Measurements from ENCODE around the gene ASB10. TPM values are rescaled to one million over a fixed set of nuclear protein-coding genes. Genes with fewer than 3 reads are reported as not detected.

ASB10 gene
- total RNA-seq, 1 donor from 2014 or later = not detected

DNA sequence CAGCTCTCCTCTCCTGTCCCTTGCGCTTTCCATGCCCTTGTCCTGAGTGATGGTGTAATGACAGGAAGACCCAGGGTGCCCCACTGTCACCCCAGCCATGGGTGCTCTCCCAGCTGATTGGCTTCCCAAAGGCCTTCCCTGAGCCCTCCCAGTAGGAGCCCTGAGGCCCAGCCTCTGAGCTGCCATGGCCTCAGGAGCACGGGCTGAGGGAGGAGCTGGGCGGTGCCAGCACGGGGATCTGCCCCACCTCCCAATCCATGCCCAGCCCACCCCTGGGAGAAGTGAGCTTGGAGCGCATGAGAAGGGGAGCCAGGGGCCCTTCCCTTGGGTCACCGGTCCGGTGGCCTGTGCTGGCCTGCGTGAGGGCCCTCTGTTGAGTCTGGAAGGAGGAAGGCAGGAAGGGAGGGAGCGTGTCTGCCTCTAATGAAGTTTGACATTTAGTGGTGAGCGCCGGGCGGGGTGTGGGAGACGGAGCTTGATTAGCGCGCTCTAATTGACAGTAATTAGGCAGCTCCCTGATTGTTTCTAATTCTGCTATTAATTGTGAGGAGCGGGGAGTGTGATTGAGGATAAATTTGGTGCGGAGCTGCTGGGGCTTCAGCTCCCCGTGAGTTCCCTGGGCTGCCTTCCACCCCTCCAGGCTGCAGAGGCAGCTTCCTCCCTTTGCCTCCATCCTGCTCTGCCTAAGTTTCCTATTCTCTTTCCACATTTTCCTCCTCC is 47.8 kb downstream of the ASB10 start:
- peak; percentile 24 to 30 for DNase-seq (ENCODE audit: low spot score in 2 of 2)
- no peak for FAIRE-seq

DNA sequence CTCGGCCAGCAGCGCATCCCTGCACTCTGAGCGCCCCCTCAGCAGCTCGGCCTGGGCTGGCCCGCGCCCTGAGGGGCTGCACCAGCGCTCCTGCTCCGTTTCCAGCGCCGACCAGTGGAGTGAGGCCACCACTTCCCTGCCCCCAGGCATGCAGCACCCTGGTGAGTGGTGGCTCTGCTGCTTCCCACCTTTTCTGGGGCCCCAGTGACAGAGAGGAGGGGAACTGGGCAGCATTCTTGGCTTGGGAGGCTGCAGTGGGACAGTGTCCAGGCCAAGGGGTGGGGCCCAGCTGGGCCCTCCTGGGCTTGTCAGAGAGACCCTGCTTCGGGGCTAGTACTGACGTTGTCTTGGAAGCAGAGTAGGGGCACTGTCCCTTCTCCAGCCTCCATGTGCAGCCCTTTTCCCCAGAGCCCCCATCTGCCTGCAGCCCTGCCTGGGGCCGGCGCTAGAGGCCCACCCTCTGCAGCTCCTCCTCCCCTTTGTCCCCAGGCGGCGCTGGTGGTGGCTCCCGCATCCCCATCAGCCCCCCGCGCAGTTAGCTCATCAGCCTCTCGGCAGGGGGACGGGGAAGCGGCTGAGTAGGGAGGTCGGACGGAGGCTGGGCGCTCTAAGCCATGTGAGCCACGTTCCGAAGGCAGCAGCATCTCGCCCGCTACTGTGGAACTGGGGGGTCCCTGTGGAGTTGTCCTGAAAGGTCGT is 48.7 kb downstream of the ASB10 start:
- DNase-seq (ENCODE audit: low spot score in 2 of 2) (peak; percentile 20 to 29), FAIRE-seq (no peak)

DNA sequence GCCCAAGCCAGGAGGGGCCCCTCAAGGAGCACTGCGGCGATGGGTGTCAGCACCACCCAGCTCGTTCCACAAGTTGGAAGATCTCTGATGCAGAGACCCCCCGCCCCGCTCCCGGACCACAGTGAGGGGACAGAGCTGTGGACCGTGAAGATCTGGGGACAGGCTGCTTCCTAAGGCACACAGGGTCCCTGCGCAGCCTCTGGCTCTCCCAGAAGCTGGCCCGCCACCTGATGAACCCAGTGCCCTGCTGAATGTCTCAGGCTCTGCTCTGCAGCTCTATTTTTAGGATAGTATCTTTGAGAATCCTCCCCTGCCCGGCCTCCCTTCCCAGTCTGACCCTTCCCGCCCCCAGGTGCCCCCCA is 49.3 kb downstream of the ASB10 start:
- no peak for FAIRE-seq
- DNase-seq (ENCODE audit: low spot score in 2 of 2) = peak; percentile 12 to 19

DNA sequence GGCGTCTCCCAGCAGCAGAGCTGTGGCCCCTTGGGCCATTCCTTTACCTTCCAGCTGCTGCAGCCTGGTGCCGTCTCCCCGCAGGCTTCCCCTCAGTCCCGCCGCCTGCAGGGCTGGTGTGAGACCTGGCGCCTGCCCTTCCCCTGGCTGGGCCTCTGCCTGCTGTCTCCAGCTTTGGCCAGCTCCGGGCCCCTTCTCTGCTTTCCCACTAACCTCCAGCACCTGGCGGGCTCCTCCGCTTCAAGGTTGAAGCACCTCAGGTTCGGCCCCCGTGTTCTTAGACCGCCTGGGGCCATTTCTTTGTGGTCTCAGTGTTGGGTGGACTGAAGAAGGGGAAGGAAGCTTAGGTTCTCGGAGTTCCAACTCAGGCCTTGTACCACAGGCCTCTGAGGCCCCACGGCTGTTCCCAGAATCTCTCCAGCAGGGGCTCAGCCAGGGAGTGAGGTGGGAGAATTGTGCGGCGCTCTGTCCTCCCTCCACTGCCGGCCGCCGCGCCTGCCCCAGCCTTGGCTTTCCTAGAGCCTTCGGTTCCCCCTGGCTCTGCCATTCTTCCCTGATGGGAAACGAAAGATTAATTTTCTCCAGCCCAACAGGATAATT is 49.9 kb downstream of the ASB10 start:
- no peak for FAIRE-seq
- DNase-seq (ENCODE audit: low spot score in 2 of 2) = peak; percentile 12 to 24

DNA sequence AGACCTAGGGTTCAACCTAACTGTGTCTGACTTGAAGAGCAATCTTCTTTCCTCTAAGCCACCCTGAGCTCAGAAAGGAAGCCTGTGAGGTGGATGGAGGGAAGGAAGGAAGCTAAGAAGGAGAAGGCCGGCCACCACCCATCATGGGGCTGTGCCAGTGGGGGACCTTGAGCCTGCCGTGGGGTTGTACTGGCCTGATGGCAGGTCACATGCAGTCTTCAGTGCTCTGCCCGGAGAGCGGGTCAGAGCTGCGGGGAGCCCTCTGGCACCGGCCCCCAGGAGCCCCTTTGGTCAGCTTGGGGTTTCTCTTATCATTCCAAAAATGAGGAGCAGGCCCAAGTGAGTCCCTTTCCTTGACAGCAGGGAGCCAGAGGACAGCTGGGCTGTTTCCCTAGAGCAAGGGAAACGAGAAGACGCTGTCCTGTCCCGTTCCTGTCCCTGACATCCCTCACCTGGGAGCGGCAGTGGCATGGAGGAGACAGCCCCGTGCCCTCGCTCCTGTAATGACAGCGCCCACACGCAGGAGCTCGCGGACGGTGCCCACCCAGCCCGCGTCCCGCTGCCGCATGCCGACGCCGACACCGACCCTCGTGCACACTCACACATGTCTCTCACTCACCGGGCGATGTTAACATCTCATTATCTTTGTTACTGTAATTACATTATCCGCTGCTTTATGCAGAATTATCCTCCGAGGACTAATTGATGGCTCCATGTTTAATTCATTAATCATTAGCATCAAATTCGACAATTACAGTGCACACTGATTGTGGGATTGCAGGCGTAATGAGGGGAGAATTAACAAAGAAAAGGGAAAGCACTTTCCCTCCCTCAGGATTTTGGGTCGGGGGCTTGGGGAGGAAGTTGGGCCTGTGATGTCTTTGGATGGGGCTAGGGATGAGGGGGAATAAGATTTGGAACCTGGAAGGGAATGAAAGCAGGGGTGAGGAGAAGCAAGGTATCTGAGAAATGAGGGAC is 50.9 kb downstream of the ASB10 start:
- FAIRE-seq (no peak), DNase-seq (ENCODE audit: low spot score in 2 of 2) (peak; percentile 20 to 33)

DNA sequence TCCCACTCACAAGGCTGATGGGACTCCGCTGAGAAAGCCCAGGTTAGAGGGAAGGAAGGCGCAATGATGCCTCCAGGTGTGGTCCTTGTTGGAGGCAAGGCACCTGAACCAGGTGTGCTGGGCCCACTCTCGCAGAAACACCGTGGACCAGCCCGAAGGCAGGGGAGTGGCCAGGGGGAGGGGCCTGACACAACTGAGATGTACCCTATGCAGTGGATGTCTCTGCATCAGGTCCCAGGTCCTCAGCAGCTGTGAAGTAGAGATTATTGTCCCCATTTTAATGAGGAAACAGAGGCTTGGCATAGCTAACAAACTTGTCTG is 51.6 kb downstream of the ASB10 start:
- FAIRE-seq (no peak), DNase-seq (ENCODE audit: low spot score in 2 of 2) (peak in 1 of 2 donors; percentile 7)

DNA sequence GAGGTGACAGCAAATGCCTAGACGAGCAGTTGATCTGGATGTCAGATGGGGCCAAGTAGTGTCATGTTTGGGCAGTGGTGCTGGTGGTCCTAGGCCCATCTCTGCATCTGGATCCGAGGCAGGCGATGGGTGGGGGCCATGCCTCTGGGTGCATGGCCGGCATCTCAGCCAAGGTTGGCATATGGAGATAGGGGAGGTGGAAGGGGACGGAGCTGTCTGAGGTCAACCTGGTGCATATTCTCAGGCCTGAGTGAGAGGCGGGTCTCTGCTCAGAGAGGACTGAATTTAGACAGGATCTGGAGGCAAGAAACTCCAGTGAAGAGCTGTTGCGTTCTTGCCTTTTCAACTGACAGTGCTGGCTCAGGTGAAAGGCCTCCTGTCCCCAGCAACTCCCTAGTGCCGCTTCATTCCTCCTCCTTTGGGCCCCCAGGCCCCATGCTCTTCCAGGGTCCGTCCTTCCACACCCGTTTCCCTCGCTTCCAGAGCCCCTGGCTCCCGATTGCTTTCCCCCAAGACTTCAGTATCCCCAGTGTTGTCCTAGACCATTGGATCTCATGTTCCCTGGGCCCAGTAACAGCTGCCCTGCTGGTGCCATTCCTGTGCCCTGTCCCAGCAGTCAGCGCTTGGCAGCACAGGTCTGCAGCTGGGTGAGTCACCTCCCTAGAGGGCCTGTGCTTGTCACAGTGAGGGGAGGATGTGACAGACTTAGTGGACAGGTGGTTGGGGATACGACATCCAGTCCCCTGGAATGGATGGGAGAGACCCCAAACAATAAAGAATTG is 52.1 kb downstream of the ASB10 start:
- FAIRE-seq (no peak), DNase-seq (ENCODE audit: low spot score in 2 of 2) (peak in 1 of 2 donors; percentile 19)

DNA sequence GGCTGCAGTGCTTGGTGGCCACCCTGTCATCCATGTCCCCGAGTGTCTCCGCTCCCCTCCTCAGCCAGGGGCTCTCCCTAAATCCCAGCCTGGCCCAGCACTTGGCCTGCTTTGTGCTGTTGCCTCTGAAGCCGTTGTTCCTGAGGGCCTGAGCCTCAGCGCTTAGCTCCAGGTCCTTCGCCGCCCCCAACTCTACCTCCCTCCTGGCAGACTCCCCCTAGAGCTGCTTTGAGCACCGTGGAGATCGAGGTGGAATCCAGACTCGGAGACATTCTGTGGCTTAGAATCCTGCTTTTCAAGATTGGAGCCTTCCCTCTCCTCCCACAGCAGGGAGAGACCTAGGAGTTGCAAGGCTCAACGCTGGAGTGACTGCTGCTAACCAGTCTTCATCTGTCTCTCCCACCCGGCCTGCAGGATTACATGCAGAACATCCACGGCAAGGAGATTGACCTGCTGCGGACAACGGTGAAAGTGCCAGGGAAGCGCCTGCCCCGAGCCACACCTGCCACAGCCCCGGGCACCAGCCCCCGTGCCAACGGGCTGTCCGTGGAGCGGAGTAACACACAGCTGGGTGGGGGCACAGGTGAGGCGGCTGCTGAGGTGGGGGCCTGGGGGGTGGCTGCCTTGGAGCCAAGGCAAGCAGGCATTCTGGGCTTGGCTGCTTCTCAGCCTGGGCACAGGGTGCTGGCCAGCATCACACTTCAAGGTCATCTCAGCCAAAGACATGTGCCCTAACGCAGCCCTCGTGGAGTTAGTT is 52.9 kb downstream of the ASB10 start:
- no peak for DNase-seq (ENCODE audit: low spot score in 2 of 2)
- FAIRE-seq = no peak

DNA sequence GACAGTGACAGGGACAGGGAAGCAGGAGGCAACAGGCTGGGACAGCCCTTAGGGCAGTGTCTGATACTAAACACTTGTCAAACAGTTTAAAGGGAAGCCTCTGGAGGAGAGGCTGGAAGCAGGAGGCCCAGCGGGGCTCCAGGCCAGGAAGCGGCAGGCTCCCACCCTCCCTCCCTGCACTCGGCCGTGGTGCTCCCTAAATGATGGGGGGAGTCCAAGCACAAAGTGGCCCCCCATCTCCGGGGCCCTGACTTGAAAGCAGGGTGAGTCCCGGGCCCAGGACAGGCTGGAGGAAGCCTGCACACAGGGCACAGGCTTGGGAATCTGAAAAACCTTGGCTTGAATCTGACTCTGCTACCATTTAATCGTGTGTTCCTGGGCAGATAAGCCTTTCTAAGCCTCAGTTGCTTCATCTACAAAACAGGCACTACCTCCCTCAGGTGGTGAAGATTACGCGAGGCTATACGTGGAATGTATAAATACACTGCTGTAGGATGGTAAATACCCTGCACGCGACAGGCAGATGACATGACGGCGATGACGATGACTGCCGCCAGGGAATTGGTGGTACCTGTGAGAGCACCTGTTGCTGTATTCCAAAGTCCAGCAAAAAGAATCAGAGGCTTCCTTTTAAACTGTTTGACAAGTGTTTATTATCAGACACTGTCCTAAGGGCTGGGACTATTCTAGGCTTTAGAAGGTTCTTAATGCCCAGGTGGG is 53.6 kb downstream of the ASB10 start:
- DNase-seq (ENCODE audit: low spot score in 2 of 2) (peak in 1 of 2 donors; percentile 19), FAIRE-seq (no peak)

DNA sequence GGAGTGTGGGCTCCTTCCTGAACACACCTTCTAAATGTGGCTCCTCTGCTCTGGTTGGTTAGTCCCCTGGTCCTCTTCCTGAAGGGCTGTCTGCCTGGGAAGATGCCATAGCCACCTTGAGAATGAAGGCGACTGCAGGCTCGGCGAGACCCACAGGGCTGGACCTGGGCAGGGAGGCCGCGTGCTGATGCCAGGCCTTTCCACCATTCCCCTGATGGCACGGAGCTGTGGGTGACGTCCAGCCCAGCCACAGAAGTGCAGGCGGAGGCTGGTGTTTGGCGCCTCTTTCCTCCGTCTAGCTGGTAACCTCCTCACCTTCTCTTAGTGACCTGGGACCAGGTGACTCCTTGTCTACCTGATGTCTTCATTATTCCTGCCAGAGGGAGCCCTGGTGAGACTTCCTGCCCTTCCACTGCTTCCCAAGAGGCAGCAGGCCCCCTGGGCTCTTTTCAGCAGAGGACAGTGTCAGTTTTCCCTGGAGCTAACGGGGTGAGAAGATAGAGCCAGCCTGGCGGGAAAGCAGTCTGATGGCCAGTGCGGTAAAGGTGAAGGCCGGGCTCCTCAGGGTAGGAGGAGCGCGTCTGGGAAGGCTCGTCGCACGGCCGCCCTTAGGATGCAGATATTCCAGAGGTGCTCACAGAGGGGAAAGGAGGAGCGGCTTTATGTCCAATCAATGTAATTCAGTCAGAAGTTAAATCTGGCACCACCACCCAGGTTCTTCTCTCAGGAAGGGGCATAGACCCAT is 54.4 kb downstream of the ASB10 start:
- FAIRE-seq (no peak), DNase-seq (ENCODE audit: low spot score in 2 of 2) (peak; percentile 19 to 20)

DNA sequence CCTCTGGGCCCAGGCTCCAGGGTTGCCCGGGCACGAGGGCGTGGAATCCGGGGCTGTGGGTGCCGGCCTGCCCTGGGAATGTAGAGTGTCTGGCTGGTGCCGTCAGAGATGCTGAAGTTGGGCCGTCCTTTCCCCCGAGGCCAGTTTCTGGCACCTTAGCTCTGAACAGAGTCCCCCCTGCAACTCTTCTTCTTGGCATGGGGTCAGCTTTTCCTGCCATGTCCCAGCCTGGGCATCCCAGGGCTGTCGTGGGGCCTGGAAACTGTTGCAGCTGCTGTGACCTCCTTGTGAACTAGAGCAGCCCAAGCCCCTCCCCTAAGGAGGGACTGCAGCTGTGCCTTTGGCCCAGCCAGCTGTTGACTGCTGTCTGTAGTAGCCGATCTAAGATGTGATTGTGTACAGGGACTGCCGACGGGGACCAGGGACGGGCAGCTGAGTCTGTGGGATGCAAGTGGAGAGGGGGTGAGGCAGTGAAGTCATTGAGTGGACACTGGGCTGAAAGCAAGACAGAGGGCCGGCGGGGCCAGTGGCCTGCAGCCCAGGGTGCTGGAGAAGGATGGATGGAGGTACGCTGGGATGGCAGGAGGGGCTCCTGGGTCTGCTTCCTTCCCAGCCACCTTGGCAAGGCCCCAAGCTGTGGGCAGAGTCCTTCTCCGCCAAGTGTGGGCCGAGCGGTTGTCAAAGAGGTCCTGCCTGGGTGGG is 55.3 kb downstream of the ASB10 start:
- no peak for FAIRE-seq
- peak; percentile 66 to 75 for DNase-seq (ENCODE audit: low spot score in 2 of 2)

DNA sequence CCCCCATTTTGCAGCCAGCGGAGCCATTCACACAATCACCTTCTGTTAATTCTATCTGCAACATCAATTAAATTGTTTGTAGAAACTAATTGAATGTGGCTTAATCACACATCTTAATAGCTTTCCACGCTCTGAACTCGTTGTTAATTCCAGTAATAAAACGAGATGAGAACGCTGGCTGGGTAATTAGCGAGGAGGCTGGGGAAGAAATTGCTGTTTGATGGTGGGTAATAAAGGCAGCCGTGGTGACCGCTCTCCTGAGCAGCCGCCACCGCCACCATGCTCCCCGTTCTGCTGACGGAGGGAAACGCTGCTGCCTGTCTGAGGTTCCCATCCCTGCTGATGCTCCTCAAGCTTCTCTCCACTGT is 55.8 kb downstream of the ASB10 start:
- FAIRE-seq (no peak), DNase-seq (ENCODE audit: low spot score in 2 of 2) (no peak)

DNA sequence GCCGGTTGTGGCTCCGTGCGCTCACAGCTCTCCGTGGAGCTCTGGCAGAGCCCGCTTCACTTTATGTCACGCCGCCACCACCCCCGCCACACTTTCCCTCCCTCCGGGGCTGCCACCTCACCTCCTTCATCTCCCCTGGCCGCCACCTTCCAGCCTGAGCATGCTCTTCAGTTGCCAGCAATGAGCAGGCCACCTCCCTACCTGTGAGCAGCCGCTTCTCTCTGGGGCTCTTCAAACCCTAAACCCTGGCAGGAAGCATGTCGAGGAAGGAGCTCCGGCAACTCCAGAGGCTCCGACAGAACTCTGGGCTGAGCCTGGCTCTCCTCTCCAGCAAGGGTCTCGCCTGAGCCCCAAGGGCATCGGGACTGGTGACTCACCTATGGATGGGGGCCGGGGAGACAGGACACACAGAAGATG is 56.3 kb downstream of the ASB10 start:
- DNase-seq (ENCODE audit: low spot score in 2 of 2) (peak; percentile 12 to 19), FAIRE-seq (no peak)

DNA sequence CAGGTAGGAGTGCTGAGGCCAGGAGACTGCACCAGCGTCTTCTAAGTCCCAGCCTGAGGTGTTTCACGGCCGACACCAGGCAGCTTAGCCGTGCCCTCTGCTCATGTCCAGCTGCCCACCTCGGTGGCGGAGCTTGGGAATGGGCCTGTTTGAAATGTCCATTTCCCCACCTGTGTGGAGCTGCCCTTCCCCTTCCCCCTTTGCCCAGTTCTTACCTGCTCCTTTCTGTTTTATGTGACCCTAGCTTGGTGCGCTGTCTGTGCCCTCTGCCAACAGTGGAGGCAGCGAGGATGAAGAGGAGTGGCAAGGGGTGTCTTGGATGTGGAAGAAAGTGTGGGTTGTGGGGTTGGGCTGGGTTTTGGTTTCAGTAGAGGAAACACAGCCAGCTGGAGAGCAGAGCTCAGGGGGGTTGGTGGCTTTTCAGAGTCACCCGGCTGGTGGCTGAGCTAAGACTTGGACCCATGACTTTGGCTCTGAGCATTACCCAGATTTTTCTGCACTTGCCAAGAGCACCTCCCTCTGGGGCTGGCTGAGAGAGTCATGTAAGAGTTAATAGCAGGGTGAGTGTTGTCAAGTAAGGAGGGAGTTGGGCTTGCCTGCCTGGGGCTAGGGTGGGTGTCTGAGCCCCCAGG is 57.0 kb downstream of the ASB10 start:
- FAIRE-seq (no peak), DNase-seq (ENCODE audit: low spot score in 2 of 2) (no peak)

DNA sequence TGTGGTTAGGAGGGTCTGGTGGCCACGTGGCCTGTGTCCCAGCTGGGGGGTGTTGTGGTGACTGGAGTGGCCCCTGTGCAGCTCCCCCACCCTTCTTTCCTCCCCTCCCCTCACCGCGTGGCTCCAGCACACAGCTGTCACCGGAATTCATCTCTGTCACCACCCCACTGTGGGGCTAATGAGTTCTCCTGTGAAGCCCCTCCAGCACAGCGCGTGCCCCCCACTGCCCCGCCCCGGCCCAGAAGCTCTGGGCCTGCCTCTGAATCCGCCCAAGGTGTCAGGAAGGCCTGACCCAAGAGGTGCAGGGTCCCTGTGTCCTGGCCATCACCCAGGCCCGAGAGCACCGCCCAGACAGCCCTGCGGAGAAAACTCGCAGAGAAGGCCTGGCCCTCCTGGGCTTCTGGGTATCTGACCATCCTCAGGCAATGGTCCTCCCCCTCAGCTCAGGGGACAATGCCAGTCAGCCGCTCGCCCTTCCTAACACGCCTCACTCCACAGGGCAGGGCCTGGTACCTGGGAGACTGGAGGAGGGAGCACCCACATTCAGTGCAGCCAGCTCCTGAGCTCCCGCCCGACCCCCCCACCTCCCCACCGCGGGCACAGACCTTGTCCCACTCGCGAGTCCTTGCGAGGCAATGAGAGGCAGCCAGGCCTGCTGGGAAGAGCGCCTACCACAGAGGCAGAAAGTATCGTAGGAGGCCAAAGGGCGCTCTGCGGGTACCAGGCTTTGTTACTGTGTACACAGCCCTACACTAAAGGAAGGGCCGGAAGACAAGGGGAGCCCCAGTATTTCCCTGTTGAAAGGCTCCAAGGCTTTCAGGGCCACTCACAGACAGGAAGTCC is 57.7 kb downstream of the ASB10 start:
- DNase-seq (ENCODE audit: low spot score in 2 of 2) = peak in 1 of 2 donors; percentile 9
- FAIRE-seq = no peak

DNA sequence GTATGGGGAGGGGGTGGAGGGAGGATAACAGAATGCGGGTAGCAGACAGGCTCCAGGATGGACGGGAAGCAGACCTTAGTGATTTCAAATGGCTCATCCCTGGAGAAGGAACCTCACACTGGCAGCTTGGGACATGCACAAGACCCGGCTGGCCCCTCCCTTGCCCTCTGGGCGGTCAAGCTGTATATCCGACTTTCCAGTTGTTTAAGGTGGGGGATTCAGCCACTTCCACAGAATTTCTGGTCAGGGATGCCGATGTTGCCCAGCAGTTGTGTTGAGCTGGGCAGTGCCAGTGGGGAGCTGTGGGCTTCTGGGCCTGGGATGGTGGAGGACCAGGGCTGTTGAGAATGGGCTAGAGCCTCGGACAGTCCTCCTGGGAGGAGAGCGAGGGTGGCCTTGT is 58.3 kb downstream of the ASB10 start:
- no peak for FAIRE-seq
- DNase-seq (ENCODE audit: low spot score in 2 of 2) = no peak
